Measurements from ENCODE around the gene RMDN3. TPM values are rescaled to one million over a fixed set of nuclear protein-coding genes. Genes with fewer than 3 reads are reported as not detected.

RMDN3 gene
- total RNA-seq (10 to 100 TPM; 18.1 to 30.6 TPM), polyA plus RNA-seq (ENCODE audit: insufficient read length in 2 of 2) (10 to 100 TPM; 50.0 to 53.1 TPM)
- long read RNA-seq, donor 1, transcript RMDN3-202 (13 exons, 2,251 nt): major isoform, 9 of 16 reads
- long read RNA-seq, donor 1, partial matches to known transcripts: 0 of 16 reads
- long read RNA-seq, donor 1, other reads (novel, unspliced or antisense): 5 of 16 reads
- long read RNA-seq, donor 2, transcript RMDN3-202 (13 exons, 2,251 nt): major isoform, 10 of 10 reads
- long read RNA-seq, donor 2, partial matches to known transcripts: 0 of 10 reads
- long read RNA-seq, donor 2, other reads (novel, unspliced or antisense): 0 of 10 reads
- long read RNA-seq, donor 3, transcript RMDN3-202 (13 exons, 2,251 nt): major isoform, 8 of 8 reads
- long read RNA-seq, donor 3, partial matches to known transcripts: 0 of 8 reads
- long read RNA-seq, donor 3, other reads (novel, unspliced or antisense): 0 of 8 reads
- long read RNA-seq, donor 4, partial matches to known transcripts: 0 of 3 reads
- long read RNA-seq, donor 4, other reads (novel, unspliced or antisense): 0 of 3 reads

DNA sequence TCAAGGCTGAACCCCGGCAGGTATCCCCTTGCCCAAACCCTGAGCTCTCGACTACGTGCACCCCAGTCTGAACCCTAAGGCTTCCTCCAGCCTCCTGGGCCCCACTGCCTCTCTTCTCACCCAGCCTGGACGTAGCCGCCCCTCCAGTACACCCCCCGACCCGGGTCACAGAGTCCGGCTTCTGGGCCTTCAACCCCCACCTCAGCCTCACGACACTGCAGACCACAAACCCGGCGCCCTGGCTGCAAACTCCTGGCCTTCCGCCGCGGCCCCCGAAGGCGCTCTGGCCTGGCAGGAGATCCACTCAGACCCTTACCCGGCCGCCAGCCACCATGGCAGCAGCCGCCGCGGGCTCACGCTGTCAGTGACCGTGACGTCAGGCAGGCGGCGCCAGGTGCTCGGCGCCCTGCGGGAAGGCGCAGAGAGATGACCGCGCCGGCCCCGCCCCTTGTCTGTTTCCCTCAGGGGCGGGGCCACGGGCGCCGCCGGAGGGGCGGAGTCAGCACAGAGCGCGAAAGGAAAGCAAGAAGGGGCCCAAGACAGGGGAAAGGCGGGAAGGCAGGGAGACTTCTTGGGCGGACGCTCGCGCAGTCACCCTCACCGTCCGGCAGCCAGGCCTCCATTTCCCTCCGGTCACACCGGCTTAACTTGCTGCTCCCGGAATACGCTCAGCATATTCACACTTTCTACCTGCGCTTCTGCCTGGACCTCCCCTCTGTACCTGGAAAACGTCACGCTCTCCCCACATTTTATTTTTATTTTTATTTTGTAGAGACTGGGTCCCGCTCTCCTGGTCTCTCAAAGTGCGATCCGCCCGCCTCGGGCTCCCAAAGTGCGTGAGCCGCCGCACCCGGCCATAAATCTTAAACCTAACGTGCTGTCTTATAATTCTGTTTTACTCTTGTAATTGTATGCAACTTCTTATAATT is at the start of gene RMDN3:
Gene RMDN3 (minus strand): TSS at position 372 of the 929 bp plus-strand sequence. CDS start 471 bp downstream, outside the sequence.
- Histone ChIP-seq H3K4me1 (ENCODE audit: control insufficient read depth, insufficient read depth, low read length) (peaks cover 23% of the 10 kb centered on the region), H3K36me3 (ENCODE audit: control insufficient read depth, insufficient read depth, low read length) (peaks cover 15% of the 10 kb centered on the region), H3K27ac (ENCODE audit: low read depth, low read length) (peak within 1 kb of the TSS; percentile 93), H3K9me3 (ENCODE audit: control insufficient read depth, insufficient read depth, low read length) (no peaks in the 10 kb centered on the region), H3K27me3 (ENCODE audit: control insufficient read depth, insufficient read depth, low read length) (no peaks in the 10 kb centered on the region), H3K4me3 (ENCODE audit: low read depth, low read length) (peak within 1 kb of the TSS; percentile 98)
- WGBS (ENCODE audit: insufficient coverage): 0% methylated on average over 49 of the region's 66 CpGs
- DNase-seq (ENCODE audit: low read depth in 4 of 6, low spot score in 6 of 6): peak; percentile 82 to 98 (median 92)

GRCh38 chr15:40803688-40804087 is 48.6 kb upstream of the RMDN3 start:
- DNase-seq (ENCODE audit: low read depth in 4 of 6, low spot score in 6 of 6): no peak
- Histone ChIP-seq H3K27ac (ENCODE audit: low read depth, low read length) (no peak overlapping the region), H3K9me3 (ENCODE audit: control insufficient read depth, insufficient read depth, low read length) (no peaks in the 10 kb centered on the region), H3K4me3 (ENCODE audit: low read depth, low read length) (no peak overlapping the region), H3K36me3 (ENCODE audit: control insufficient read depth, insufficient read depth, low read length) (peaks cover 2% of the 10 kb centered on the region), H3K4me1 (ENCODE audit: control insufficient read depth, insufficient read depth, low read length) (peaks cover 20% of the 10 kb centered on the region), H3K27me3 (ENCODE audit: control insufficient read depth, insufficient read depth, low read length) (no peaks in the 10 kb centered on the region)
- whole genome bisulfite sequencing (ENCODE audit: insufficient coverage): 92% methylated on average over 1 of the region's 1 CpG

GRCh38 chr15:40803076-40803475 is 48.0 kb upstream of the RMDN3 start:
- WGBS (ENCODE audit: insufficient coverage): 100% methylated on average over 1 of the region's 2 CpGs
- Histone ChIP-seq H3K36me3 (ENCODE audit: control insufficient read depth, insufficient read depth, low read length) (peaks cover 2% of the 10 kb centered on the region), H3K4me1 (ENCODE audit: control insufficient read depth, insufficient read depth, low read length) (peaks cover 14% of the 10 kb centered on the region), H3K27me3 (ENCODE audit: control insufficient read depth, insufficient read depth, low read length) (no peaks in the 10 kb centered on the region), H3K4me3 (ENCODE audit: low read depth, low read length) (no peak overlapping the region), H3K27ac (ENCODE audit: low read depth, low read length) (no peak overlapping the region), H3K9me3 (ENCODE audit: control insufficient read depth, insufficient read depth, low read length) (no peaks in the 10 kb centered on the region)
- no peak for DNase-seq (ENCODE audit: low read depth in 4 of 6, low spot score in 6 of 6)

GRCh38 chr15:40799523-40799922 is 44.5 kb upstream of the RMDN3 start:
- no peak overlapping the region for H3K27ac ChIP-seq (ENCODE audit: low read depth, low read length)
- no peaks in the 10 kb centered on the region for H3K27me3 ChIP-seq (ENCODE audit: control insufficient read depth, insufficient read depth, low read length)
- H3K9me3 ChIP-seq (ENCODE audit: control insufficient read depth, insufficient read depth, low read length): no peaks in the 10 kb centered on the region
- H3K36me3 ChIP-seq (ENCODE audit: control insufficient read depth, insufficient read depth, low read length): peaks cover 2% of the 10 kb centered on the region
- H3K4me3 ChIP-seq (ENCODE audit: low read depth, low read length): no peak overlapping the region
- H3K4me1 ChIP-seq (ENCODE audit: control insufficient read depth, insufficient read depth, low read length): no peaks in the 10 kb centered on the region
- DNase-seq (ENCODE audit: low read depth in 4 of 6, low spot score in 6 of 6): no peak
- WGBS (ENCODE audit: insufficient coverage): 92% methylated on average over 2 of the region's 3 CpGs

DNA sequence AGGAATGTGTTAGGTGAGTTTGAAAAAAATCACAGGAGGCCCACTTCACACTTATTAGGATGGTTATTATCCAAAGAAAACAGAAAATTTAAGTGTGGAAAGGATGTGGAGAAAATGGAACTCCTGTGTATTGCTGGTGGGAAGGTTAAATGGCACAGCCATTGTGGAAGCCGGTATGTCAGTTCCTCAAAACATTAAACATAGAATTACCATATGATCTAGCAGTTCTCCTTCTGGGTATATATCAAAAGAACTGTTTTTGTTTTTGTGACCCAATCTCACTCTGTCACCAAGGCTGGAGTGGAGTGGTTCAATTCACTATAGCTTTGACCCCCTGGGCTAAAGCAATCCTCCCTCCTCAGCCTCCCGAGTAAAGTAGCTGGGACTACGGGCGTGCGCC is 41.5 kb upstream of the RMDN3 start:
- no CpG with 5 or more reads among the region's 5 CpGs for WGBS (ENCODE audit: insufficient coverage)
- no peak overlapping the region for H3K27ac ChIP-seq (ENCODE audit: low read depth, low read length)
- H3K4me3 ChIP-seq (ENCODE audit: low read depth, low read length): no peak overlapping the region
- no peak for DNase-seq (ENCODE audit: low read depth in 4 of 6, low spot score in 6 of 6)
- no peaks in the 10 kb centered on the region for H3K9me3 ChIP-seq (ENCODE audit: control insufficient read depth, insufficient read depth, low read length)
- H3K4me1 ChIP-seq (ENCODE audit: control insufficient read depth, insufficient read depth, low read length): no peaks in the 10 kb centered on the region
- no peaks in the 10 kb centered on the region for H3K27me3 ChIP-seq (ENCODE audit: control insufficient read depth, insufficient read depth, low read length)
- peaks cover 4% of the 10 kb centered on the region for H3K36me3 ChIP-seq (ENCODE audit: control insufficient read depth, insufficient read depth, low read length)

DNA sequence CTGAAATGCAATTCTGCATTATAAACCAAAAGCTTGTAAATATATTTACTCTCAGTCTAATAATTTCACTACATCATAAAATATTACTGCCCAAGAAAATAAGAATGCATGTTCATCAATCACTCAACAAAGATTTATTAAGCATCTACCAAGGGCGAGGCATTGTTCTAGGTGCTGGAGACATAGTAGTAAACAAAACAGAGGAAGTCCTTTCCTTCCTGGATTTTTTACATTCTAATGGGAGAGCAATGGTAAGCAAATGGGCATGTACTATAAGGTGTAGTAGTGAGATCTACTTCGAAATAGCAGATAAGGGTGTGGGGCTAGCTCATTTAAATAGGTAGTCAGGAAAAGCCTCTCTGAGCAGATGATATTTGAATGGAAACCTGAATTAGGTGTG is 41.0 kb upstream of the RMDN3 start:
- peaks cover 4% of the 10 kb centered on the region for H3K36me3 ChIP-seq (ENCODE audit: control insufficient read depth, insufficient read depth, low read length)
- 50% methylated on average over 1 of the region's 2 CpGs for WGBS (ENCODE audit: insufficient coverage)
- no peaks in the 10 kb centered on the region for H3K9me3 ChIP-seq (ENCODE audit: control insufficient read depth, insufficient read depth, low read length)
- no peak for DNase-seq (ENCODE audit: low read depth in 4 of 6, low spot score in 6 of 6)
- H3K27me3 ChIP-seq (ENCODE audit: control insufficient read depth, insufficient read depth, low read length): no peaks in the 10 kb centered on the region
- no peak overlapping the region for H3K4me3 ChIP-seq (ENCODE audit: low read depth, low read length)
- H3K27ac ChIP-seq (ENCODE audit: low read depth, low read length): no peak overlapping the region
- no peaks in the 10 kb centered on the region for H3K4me1 ChIP-seq (ENCODE audit: control insufficient read depth, insufficient read depth, low read length)

- Histone ChIP-seq H3K27me3 (ENCODE audit: control insufficient read depth, insufficient read depth, low read length) (no peaks in the 10 kb centered on the region), H3K4me3 (ENCODE audit: low read depth, low read length) (no peak overlapping the region), H3K9me3 (ENCODE audit: control insufficient read depth, insufficient read depth, low read length) (no peaks in the 10 kb centered on the region), H3K36me3 (ENCODE audit: control insufficient read depth, insufficient read depth, low read length) (peaks cover 7% of the 10 kb centered on the region), H3K4me1 (ENCODE audit: control insufficient read depth, insufficient read depth, low read length) (no peaks in the 10 kb centered on the region), H3K27ac (ENCODE audit: low read depth, low read length) (no peak overlapping the region)
- no peak for DNase-seq (ENCODE audit: low read depth in 4 of 6, low spot score in 6 of 6)
- 89% methylated on average over 5 of the region's 9 CpGs for WGBS (ENCODE audit: insufficient coverage)
Observed at GRCh38 chr15:40793216-40793989, 38.3 kb upstream of the RMDN3 start.

DNA sequence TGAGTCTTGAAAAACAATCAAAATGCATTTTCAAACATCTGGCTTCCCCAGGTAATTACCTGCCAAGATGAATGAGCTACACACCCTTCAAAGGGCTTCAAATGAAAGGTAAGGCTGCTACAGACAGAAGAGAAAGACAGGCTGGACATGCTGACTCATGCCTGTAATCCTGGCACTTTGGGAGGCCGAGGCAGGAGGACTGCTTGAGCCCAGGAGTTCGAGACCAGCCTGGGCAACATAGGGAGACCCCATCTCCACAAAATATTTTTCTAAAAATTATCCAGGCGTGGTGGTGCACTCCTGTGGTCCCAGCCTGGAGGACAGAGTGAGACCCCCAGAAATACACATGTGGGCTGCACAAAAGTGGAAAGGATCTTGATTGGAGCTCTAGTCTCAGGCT is 37.3 kb upstream of the RMDN3 start:
- 91% methylated on average over 3 of the region's 3 CpGs for WGBS (ENCODE audit: insufficient coverage)

GRCh38 chr15:40790718-40791117 is 35.7 kb upstream of the RMDN3 start:
- Histone ChIP-seq H3K36me3 (ENCODE audit: control insufficient read depth, insufficient read depth, low read length) (peaks cover 7% of the 10 kb centered on the region), H3K4me3 (ENCODE audit: low read depth, low read length) (no peak overlapping the region), H3K4me1 (ENCODE audit: control insufficient read depth, insufficient read depth, low read length) (peaks cover 6% of the 10 kb centered on the region), H3K27ac (ENCODE audit: low read depth, low read length) (no peak overlapping the region), H3K27me3 (ENCODE audit: control insufficient read depth, insufficient read depth, low read length) (no peaks in the 10 kb centered on the region), H3K9me3 (ENCODE audit: control insufficient read depth, insufficient read depth, low read length) (no peaks in the 10 kb centered on the region)
- WGBS (ENCODE audit: insufficient coverage): no CpG with 5 or more reads among the region's 3 CpGs
- no peak for DNase-seq (ENCODE audit: low read depth in 4 of 6, low spot score in 6 of 6)

More for the DNA sequence above, 37.3 kb upstream of the RMDN3 start:
- Histone ChIP-seq H3K4me1 (ENCODE audit: control insufficient read depth, insufficient read depth, low read length) (peaks cover 6% of the 10 kb centered on the region), H3K27ac (ENCODE audit: low read depth, low read length) (no peak overlapping the region), H3K9me3 (ENCODE audit: control insufficient read depth, insufficient read depth, low read length) (no peaks in the 10 kb centered on the region), H3K27me3 (ENCODE audit: control insufficient read depth, insufficient read depth, low read length) (no peaks in the 10 kb centered on the region), H3K36me3 (ENCODE audit: control insufficient read depth, insufficient read depth, low read length) (peaks cover 7% of the 10 kb centered on the region), H3K4me3 (ENCODE audit: low read depth, low read length) (no peak overlapping the region)
- no peak for DNase-seq (ENCODE audit: low read depth in 4 of 6, low spot score in 6 of 6)
